PFSK-1 (cell line): ENCODE results near the gene NOD2.

Experiments
- FOXP2 ChIP-seq: optimal IDR thresholded peaks from 2 replicates; pipeline ENCODE3; 2011; ENCODE audit warnings: borderline replicate concordance, control low read depth, inconsistent platforms; ENCODE audit not compliant: insufficient read depth; ENCODE audit errors: extremely low read length, extremely low read depth
- POLR2AphosphoS5 ChIP-seq: IDR thresholded peaks from 2 replicates; pipeline ENCODE4 v1.6.1; 2012; ENCODE audit warnings: low read depth, mild to moderate bottlenecking, control low read depth, low read length, moderate library complexity
- SIN3A ChIP-seq: IDR thresholded peaks from 2 replicates; pipeline ENCODE4 v1.6.1; 2012; ENCODE audit warnings: mild to moderate bottlenecking, low read length, moderate library complexity, borderline replicate concordance; ENCODE audit not compliant: insufficient read depth
- TAF1 ChIP-seq: IDR thresholded peaks from 2 replicates; pipeline ENCODE4 v1.6.1; 2012; ENCODE audit warnings: low read length, control low read depth, borderline replicate concordance; ENCODE audit not compliant: insufficient read depth
- TF ChIP-seq, protein P1 (sequence below), 2 experiments: IDR thresholded peaks; 2 replicates each; pipeline versions ENCODE4 v1.6.1 to v1.8.0; 2011 to 2012; ENCODE audit warnings: low read depth in 2 of 2, low read length in 2 of 2, control low read depth in 1 of 2, inconsistent platforms in 1 of 2, mild to moderate bottlenecking in 1 of 2, moderate library complexity in 1 of 2; ENCODE audit not compliant: insufficient read depth in 1 of 2

Gene NOD2

DNA sequence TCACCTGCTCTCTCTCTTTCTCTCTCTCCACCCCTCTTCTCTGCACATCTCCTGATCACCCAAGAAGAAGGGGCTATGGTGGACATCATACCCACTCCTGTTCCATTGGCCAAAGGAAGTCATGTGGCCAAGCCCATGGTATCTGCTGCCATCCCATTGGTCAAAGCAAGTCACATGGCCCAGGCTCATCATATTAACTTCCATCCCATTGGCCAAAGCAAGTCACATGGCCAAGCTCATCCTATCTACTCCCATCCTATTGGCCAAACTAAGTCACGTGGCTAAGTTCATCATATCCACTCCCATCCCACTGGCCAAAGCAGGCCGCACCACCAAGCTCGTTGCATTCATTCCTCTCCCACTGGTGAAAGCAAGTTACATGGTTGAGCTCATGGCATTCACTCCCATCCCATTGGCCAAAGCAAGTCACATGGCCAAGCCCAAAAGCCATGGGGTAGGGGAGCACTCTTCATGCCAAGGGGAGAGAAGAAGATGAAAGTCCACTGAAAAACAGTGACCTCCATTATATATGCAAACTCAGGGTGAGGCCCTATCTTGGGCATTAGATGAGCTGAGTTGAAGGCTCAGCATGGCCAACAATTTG is 41.5 kb upstream of the NOD2 start:
- TF ChIP-seq, protein P1, sequence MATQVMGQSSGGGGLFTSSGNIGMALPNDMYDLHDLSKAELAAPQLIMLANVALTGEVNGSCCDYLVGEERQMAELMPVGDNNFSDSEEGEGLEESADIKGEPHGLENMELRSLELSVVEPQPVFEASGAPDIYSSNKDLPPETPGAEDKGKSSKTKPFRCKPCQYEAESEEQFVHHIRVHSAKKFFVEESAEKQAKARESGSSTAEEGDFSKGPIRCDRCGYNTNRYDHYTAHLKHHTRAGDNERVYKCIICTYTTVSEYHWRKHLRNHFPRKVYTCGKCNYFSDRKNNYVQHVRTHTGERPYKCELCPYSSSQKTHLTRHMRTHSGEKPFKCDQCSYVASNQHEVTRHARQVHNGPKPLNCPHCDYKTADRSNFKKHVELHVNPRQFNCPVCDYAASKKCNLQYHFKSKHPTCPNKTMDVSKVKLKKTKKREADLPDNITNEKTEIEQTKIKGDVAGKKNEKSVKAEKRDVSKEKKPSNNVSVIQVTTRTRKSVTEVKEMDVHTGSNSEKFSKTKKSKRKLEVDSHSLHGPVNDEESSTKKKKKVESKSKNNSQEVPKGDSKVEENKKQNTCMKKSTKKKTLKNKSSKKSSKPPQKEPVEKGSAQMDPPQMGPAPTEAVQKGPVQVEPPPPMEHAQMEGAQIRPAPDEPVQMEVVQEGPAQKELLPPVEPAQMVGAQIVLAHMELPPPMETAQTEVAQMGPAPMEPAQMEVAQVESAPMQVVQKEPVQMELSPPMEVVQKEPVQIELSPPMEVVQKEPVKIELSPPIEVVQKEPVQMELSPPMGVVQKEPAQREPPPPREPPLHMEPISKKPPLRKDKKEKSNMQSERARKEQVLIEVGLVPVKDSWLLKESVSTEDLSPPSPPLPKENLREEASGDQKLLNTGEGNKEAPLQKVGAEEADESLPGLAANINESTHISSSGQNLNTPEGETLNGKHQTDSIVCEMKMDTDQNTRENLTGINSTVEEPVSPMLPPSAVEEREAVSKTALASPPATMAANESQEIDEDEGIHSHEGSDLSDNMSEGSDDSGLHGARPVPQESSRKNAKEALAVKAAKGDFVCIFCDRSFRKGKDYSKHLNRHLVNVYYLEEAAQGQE (IDR thresholded peaks at IDR 0.05; ENCODE audit: insufficient read depth in 1 of 2, low read depth in 2 of 2, low read length in 2 of 2): no peak

DNA sequence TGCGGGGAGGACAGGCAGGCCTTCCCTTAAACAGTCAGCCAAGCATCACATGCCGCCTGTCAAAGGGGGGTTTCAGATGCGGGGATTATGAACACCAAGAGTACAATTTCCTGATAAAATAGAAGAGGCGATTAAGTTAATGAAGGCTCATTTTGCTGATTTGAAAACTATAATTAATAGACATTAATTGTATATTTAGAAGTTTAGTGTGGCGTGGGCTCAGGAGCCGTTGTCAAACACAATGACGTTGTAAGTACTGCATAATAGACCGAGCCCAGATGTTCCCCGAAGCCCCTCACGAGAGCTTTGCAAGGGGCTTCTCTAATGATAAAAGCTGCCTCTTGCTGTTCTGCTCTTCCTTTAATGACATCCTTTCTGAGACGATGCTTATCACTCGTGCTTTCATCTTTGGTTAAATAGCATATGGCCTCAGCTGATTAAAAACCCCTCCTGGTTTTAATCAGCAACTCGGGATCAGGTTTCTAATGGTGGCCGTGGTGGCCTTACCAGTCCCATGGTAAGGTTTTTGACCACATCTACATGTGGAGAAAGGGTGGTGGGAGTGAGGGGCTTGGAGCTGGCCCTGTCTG is 40.5 kb upstream of the NOD2 start:
- no peak for TF ChIP-seq SIN3A
- no peak for TF ChIP-seq POLR2AphosphoS5
- no peak for TF ChIP-seq FOXP2
- no peak for TF ChIP-seq TAF1
- TF ChIP-seq, protein P1 (IDR thresholded peaks at IDR 0.05; ENCODE audit: insufficient read depth in 1 of 2, low read depth in 2 of 2, low read length in 2 of 2): no peak

DNA sequence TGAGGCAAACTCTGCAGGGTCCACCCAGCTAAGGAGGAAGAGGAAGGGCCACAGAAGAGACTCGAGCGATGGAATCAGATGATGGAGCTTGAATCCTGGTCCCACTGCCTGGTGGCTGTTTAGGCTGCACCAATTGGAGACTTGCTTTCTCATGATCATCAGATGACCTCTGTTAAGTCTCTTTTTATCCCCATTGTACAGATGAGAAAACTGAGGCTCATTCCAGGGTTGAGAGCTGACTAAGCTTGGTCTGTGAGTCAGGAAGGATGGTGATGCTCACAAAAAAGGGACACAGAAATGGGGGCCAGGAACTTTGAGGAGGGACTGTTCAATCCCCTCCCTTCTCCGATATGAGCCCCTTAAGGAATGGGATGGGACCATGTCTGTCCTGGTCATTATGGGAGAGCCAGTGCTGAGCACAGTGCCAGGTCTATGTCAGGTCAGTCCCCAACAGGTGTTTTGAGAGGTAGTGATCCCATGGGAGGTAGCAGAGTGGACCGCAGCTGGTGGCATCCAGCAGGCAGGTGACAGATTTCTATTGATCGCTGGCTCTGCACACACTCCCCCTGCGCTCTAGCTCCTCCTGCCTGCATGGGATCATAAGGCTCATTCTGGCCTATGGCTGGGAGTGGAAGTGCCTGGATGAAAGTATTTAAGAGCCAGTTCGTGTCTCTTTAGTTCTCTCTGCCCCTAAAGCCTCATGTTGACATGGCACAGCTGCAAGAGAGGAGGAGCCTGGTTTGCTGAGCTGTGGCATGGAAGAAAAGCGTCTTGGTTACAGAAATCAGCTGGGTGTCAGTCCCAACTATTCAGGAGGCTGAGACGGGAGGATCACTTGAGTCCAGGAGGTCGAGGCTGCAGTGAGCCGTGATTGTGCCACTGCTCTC is 39.5 kb upstream of the NOD2 start:
- TF ChIP-seq, protein P1 (IDR thresholded peaks at IDR 0.05; ENCODE audit: insufficient read depth in 1 of 2, low read depth in 2 of 2, low read length in 2 of 2): no peak
- TF ChIP-seq POLR2AphosphoS5 (no peak), SIN3A (no peak), TAF1 (no peak), FOXP2 (no peak)

DNA sequence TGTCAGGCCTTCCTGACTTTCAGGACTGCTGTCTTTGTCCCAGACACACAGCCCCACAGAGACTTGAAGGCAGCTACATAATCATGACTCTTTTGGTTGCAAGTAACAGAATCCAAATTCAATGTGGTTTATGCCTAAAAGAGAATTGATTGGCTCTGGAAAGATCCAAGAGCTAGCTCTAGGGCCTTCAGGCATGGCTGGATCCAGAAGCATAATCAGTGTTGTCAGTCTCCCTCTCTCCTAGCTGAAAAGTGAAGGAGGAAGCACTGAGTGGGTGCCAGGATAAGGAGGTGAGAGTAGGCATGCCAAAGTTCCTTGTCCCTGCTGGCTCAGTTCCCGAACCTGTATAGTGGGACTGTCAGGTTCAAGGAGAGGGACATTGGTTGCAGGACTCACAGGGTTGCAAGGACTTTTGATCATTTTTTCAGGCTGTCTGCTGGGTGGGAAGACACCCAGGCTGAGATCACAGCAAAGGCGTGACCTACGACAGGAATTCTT is 37.8 kb upstream of the NOD2 start:
- TF ChIP-seq, protein P1 (IDR thresholded peaks at IDR 0.05; ENCODE audit: insufficient read depth in 1 of 2, low read depth in 2 of 2, low read length in 2 of 2): no peak
- no peak for TF ChIP-seq SIN3A
- TF ChIP-seq FOXP2: no peak
- no peak for TF ChIP-seq TAF1
- TF ChIP-seq POLR2AphosphoS5: no peak

DNA sequence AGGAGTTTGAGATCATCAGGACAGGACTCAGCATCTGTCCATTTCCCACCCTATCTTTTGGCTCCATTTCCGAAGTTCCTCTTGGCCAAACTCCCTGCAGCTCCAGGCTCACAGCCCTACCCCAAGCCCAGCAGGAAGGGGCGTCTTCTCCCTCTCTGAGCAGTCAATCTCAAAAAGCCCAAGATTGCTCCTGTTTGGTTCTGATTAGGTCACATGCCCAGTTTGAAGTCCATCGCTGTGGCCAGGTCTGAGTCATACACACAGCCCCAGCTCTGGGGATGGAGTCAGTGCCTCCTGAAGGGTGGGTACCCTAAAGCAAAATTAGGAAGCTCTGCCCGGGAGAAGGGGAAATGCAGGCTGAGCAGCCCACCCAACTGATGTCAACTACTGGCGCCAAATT is 36.2 kb upstream of the NOD2 start:
- no peak for TF ChIP-seq FOXP2
- TF ChIP-seq TAF1: no peak
- TF ChIP-seq, protein P1 (IDR thresholded peaks at IDR 0.05; ENCODE audit: insufficient read depth in 1 of 2, low read depth in 2 of 2, low read length in 2 of 2): no peak
- TF ChIP-seq POLR2AphosphoS5: no peak
- no peak for TF ChIP-seq SIN3A
